WTC11 (cell line): ENCODE data around the gene CST9.

Experiments used
- CTCF ChIP-seq: fragments of 200-600 bp; IDR thresholded peaks from 2 replicates; pipeline ENCODE4 v1.8.0; 2022; ENCODE audit warnings: antibody characterized with exemption
- MAX ChIP-seq: sonication (generic); formaldehyde crosslinking; IDR thresholded peaks from 2 replicates; pipeline ENCODE4 v1.8.0; 2022; ENCODE audit warnings: mild to moderate bottlenecking, missing genetic modification reagents
- MLX ChIP-seq: sonication (generic); formaldehyde crosslinking; IDR thresholded peaks from 2 replicates; pipeline ENCODE4 v1.8.1; 2023; ENCODE audit warnings: mild to moderate bottlenecking, missing genetic modification reagents, moderate library complexity
- NR1H2 ChIP-seq: sonication (generic); formaldehyde crosslinking; IDR thresholded peaks from 2 replicates; pipeline ENCODE4 v1.9.0; 2021; ENCODE audit warnings: mild to moderate bottlenecking, moderate library complexity, missing genetic modification reagents
- PREB ChIP-seq: sonication (generic); formaldehyde crosslinking; IDR thresholded peaks from 2 replicates; pipeline ENCODE4 v1.8.1; 2022; ENCODE audit warnings: mild to moderate bottlenecking, missing genetic modification reagents, moderate library complexity, borderline replicate concordance
- STAT6 ChIP-seq: sonication (generic); formaldehyde crosslinking; conservative IDR thresholded peaks from 2 replicates; pipeline ENCODE4 v1.8.1; 2023; ENCODE audit warnings: mild to moderate bottlenecking, low read depth, missing genetic modification reagents, moderate library complexity
- TCF7 ChIP-seq: sonication (generic); formaldehyde crosslinking; IDR thresholded peaks from 2 replicates; pipeline ENCODE4 v1.8.0; 2022; ENCODE audit warnings: mild to moderate bottlenecking, low read depth, missing genetic modification reagents, moderate library complexity

- no peak for TF ChIP-seq CTCF
- no peak for TF ChIP-seq STAT6
- no peak for TF ChIP-seq NR1H2 (CRISPR knock-in tag)
- TF ChIP-seq MLX: no peak
- TF ChIP-seq TCF7 (CRISPR knock-in tag): no peak
- TF ChIP-seq MAX: no peak
- no peak for TF ChIP-seq PREB (CRISPR knock-in tag)
Measured at GRCh38 chr20:23631981-23632710, 26.4 kb upstream of the CST9 start.
